ENCODE results near the gene ANKH.

ANKH gene

DNA sequence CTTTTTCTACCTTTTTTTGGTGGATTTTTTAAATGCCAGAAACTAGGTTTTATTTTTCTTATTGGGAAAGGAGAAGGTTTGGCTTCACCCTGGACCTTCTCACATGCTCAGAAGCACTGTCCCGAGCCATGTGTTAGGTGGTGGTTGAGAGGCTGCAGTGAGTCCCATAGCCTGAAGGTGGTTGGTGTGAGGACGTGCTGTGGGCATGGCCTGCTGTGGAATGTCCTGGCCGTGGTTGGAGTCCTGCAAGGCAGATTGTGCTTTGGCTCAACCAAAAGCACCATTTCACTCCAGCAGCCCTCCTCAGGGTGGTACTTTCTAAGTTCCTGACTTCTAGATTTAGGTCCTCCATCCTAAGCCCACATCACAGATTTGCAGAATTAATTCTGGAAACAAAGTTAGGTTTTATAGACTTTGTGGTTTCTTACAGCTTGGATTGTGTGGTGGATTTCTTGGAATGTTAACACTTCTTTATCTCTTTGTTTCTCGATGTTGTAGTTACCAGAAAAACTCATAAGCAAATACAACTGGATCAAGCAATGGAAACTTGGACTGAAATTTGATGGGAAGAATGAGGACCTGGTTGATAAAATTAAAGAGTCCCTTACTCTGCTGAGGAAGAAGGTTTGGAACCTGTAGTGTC, 184.4 kb downstream of the ANKH start:
- no peak overlapping the region for H3K27ac ChIP-seq (ENCODE audit: low read depth, low read length)
- H3K36me3 ChIP-seq (ENCODE audit: control insufficient read depth, low read length) = peaks cover 91% of the 10 kb centered on the region

DNA sequence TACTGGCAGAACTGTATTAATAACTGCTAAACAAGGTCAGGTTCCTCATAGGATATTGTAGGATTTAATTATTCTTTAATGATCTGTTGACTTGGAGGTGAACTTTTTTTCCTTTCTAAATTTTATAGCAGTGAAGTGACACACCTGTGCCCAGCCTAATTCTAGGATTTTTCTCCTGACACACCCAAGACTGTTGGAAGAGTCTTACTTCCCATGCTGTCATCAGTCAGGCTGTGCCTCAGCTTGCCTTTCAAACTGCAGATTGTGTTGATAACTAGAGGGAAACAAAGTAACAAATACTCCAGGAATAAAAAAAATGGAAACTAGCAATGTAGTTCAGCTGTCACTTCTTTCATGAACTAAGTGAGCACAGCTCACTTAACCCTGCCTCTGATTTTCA, 185.1 kb downstream of the ANKH start:
- Histone ChIP-seq H3K9me2 (replicated peaks; ENCODE audit: control insufficient read depth, low read length) (no peaks in the 10 kb centered on the region), H3F3A (ENCODE audit: control insufficient read depth, insufficient read depth) (peaks cover 16% of the 10 kb centered on the region), H3K27me3 (ENCODE audit: control insufficient read depth, low read length) (no peaks in the 10 kb centered on the region), H3K4me2 (ENCODE audit: low read length) (no peak overlapping the region), H4K20me1 (ENCODE audit: control insufficient read depth, insufficient read depth, low read depth, low read length) (no peaks in the 10 kb centered on the region; the same call in 1 of the 2 replicates), H3K9me3 (ENCODE audit: control insufficient read depth, insufficient read depth, low read length) (no peaks in the 10 kb centered on the region), H3K27ac (ENCODE audit: low read depth, low read length) (no peak overlapping the region), H3K36me3 (ENCODE audit: control insufficient read depth, low read length) (peaks cover 90% of the 10 kb centered on the region), H3K4me3 (ENCODE audit: low read length) (no peak overlapping the region), H3K4me1 (ENCODE audit: control insufficient read depth, low read length) (peaks cover 35% of the 10 kb centered on the region), H3K79me2 (ENCODE audit: control insufficient read depth, low read length) (peaks cover 33% of the 10 kb centered on the region)
- no peak for TF ChIP-seq EZH2phosphoT487 (IDR thresholded peaks at IDR 0.05; ENCODE audit: borderline replicate concordance, low read length)
- TF ChIP-seq, protein P1, sequence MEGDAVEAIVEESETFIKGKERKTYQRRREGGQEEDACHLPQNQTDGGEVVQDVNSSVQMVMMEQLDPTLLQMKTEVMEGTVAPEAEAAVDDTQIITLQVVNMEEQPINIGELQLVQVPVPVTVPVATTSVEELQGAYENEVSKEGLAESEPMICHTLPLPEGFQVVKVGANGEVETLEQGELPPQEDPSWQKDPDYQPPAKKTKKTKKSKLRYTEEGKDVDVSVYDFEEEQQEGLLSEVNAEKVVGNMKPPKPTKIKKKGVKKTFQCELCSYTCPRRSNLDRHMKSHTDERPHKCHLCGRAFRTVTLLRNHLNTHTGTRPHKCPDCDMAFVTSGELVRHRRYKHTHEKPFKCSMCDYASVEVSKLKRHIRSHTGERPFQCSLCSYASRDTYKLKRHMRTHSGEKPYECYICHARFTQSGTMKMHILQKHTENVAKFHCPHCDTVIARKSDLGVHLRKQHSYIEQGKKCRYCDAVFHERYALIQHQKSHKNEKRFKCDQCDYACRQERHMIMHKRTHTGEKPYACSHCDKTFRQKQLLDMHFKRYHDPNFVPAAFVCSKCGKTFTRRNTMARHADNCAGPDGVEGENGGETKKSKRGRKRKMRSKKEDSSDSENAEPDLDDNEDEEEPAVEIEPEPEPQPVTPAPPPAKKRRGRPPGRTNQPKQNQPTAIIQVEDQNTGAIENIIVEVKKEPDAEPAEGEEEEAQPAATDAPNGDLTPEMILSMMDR (IDR thresholded peaks at IDR 0.05; ENCODE audit: low read depth, low read length, poor library complexity, severe bottlenecking) = no peak

More for the DNA sequence above, 184.4 kb downstream of the ANKH start:
- Histone ChIP-seq H3K4me2 (ENCODE audit: low read length) (no peak overlapping the region), H3K4me3 (ENCODE audit: low read length) (no peak overlapping the region), H3K9me3 (ENCODE audit: control insufficient read depth, insufficient read depth, low read length) (no peaks in the 10 kb centered on the region), H3K79me2 (ENCODE audit: control insufficient read depth, low read length) (peaks cover 33% of the 10 kb centered on the region), H3K4me1 (ENCODE audit: control insufficient read depth, low read length) (peaks cover 35% of the 10 kb centered on the region), H3K27me3 (ENCODE audit: control insufficient read depth, low read length) (no peaks in the 10 kb centered on the region), H4K20me1 (ENCODE audit: control insufficient read depth, insufficient read depth, low read depth, low read length) (no peaks in the 10 kb centered on the region; the same call in 1 of the 2 replicates), H3F3A (ENCODE audit: control insufficient read depth, insufficient read depth) (peaks cover 16% of the 10 kb centered on the region), H3K9me2 (replicated peaks; ENCODE audit: control insufficient read depth, low read length) (no peaks in the 10 kb centered on the region)
- TF ChIP-seq, protein P1 (IDR thresholded peaks at IDR 0.05; ENCODE audit: low read depth, low read length, poor library complexity, severe bottlenecking) = no peak
- no peak for TF ChIP-seq EZH2phosphoT487 (IDR thresholded peaks at IDR 0.05; ENCODE audit: borderline replicate concordance, low read length)

DNA sequence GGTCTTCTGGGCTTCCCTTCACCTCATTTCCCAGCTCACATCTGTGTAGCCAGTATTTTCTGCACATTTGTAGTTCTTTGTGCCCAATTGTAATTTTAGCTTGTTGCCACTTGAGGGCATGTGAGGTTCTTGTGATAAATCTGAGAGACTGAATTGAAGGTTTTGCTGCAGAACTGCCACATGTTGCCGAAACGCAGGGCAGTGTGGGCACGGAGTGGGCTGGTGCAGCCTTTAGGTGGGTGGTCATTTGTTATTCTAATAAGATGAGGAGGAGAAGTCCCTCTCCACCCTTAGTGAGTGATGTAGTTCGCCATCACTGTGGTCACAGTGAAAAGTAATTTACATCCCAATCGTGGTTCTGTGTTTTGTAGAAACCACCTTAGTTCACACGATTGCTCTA, 185.8 kb downstream of the ANKH start:
- H3K4me2 ChIP-seq (ENCODE audit: low read length) = peak overlapping the region; percentile 54

More for the DNA sequence above, 185.8 kb downstream of the ANKH start:
- peaks cover 35% of the 10 kb centered on the region for H3K4me1 ChIP-seq (ENCODE audit: control insufficient read depth, low read length)
- no peaks in the 10 kb centered on the region for H3K27me3 ChIP-seq (ENCODE audit: control insufficient read depth, low read length)
- H4K20me1 ChIP-seq (ENCODE audit: control insufficient read depth, insufficient read depth, low read depth, low read length) = no peaks in the 10 kb centered on the region; the same call in 1 of the 2 replicates
- peaks cover 90% of the 10 kb centered on the region for H3K36me3 ChIP-seq (ENCODE audit: control insufficient read depth, low read length)
- H3K4me3 ChIP-seq (ENCODE audit: low read length) = peak overlapping the region; percentile 46
- TF ChIP-seq EZH2phosphoT487 (IDR thresholded peaks at IDR 0.05; ENCODE audit: borderline replicate concordance, low read length) = no peak
- TF ChIP-seq, protein P1 (IDR thresholded peaks at IDR 0.05; ENCODE audit: low read depth, low read length, poor library complexity, severe bottlenecking) = peak; percentile 59
- peaks cover 33% of the 10 kb centered on the region for H3K79me2 ChIP-seq (ENCODE audit: control insufficient read depth, low read length)
- no peaks in the 10 kb centered on the region for H3K9me3 ChIP-seq (ENCODE audit: control insufficient read depth, insufficient read depth, low read length)
- H3K27ac ChIP-seq (ENCODE audit: low read depth, low read length) = peak overlapping the region; percentile 64
- H3K9me2 ChIP-seq (replicated peaks; ENCODE audit: control insufficient read depth, low read length) = no peaks in the 10 kb centered on the region
- peaks cover 16% of the 10 kb centered on the region for H3F3A ChIP-seq (ENCODE audit: control insufficient read depth, insufficient read depth)

Measured in DOHH2 (cell line).